Activated CD4-positive, alpha-beta T cell treated with anti-CD3 and anti-CD28 coated beads, Interleukin-2, amount 50 U/mL, for 24 hours (primary cell): ENCODE data around the gene SEC14L5.
"Not testable (repeated sequence)": the region's sequence is repeated elsewhere in the genome, so short reads cannot be mapped to it uniquely, and the experiment has no call there.

ENCODE experiments used
- DNase-seq, 2 donors: peaks; one replicate each; pipeline ENCODE4 v3.0.0-alpha.2; 2020; ENCODE audit warnings: low read depth in 1 of 2, low spot score in 1 of 2

The SEC14L5 gene

GRCh38 chr16:4949986-4950385 is 8.1 kb upstream of the SEC14L5 start:
- no peak for DNase-seq

GRCh38 chr16:4951583-4951982 is 6.5 kb upstream of the SEC14L5 start:
- DNase-seq = not testable (repeated sequence)

- DNase-seq = no peak
Measured at GRCh38 chr16:4954714-4955113, 3.4 kb upstream of the SEC14L5 start.

- DNase-seq = no peak
Measured at GRCh38 chr16:4957420-4957719, 760 bp upstream of the SEC14L5 start.

- DNase-seq = no peak
Measured at GRCh38 chr16:4958510-4959438, 644 bp downstream of the SEC14L5 start.

- no peak for DNase-seq
Measured at GRCh38 chr16:4960579-4960978, 2.4 kb downstream of the SEC14L5 start.

GRCh38 chr16:4962716-4963115 is 4.6 kb downstream of the SEC14L5 start:
- DNase-seq = no peak

- not testable (repeated sequence) for DNase-seq
Measured at GRCh38 chr16:4963527-4963926, 5.4 kb downstream of the SEC14L5 start.

GRCh38 chr16:4966736-4967453 is 8.8 kb downstream of the SEC14L5 start:
- no peak for DNase-seq

GRCh38 chr16:4968278-4968677 is 10.1 kb downstream of the SEC14L5 start:
- not testable (repeated sequence) for DNase-seq

GRCh38 chr16:4968879-4969483 is 10.9 kb downstream of the SEC14L5 start:
- no peak for DNase-seq

- DNase-seq = no peak
Measured at GRCh38 chr16:4970010-4970409, 11.9 kb downstream of the SEC14L5 start.

- no peak for DNase-seq
Measured at GRCh38 chr16:4972938-4973587, 14.9 kb downstream of the SEC14L5 start.

GRCh38 chr16:4976079-4976478 is 17.9 kb downstream of the SEC14L5 start:
- no peak for DNase-seq

GRCh38 chr16:4976611-4977145 is 18.5 kb downstream of the SEC14L5 start:
- no peak for DNase-seq

- DNase-seq = no peak
Measured at GRCh38 chr16:4979164-4979563, 21.0 kb downstream of the SEC14L5 start.

- no peak for DNase-seq
Measured at GRCh38 chr16:4979736-4980660, 21.9 kb downstream of the SEC14L5 start.

GRCh38 chr16:4980691-4981090 is 22.6 kb downstream of the SEC14L5 start:
- DNase-seq = no peak

GRCh38 chr16:4981473-4981872 is 23.3 kb downstream of the SEC14L5 start:
- no peak for DNase-seq
